Rectal smooth muscle tissue (tissue), 1 donor: ENCODE data around the gene PRR20C.
"Not testable (repeated sequence)": the region's sequence is repeated elsewhere in the genome, so short reads cannot be mapped to it uniquely, and the experiment has no call there.

Experiments
- H3K27ac ChIP-seq: one replicate; pipeline ENCODE4 v1.7.0; 2013; ENCODE audit warnings: low read depth, low read length, inconsistent platforms
- H3K27me3 ChIP-seq: one replicate; pipeline ENCODE4 v1.7.0; 2013; ENCODE audit warnings: low read length; ENCODE audit not compliant: control insufficient read depth, insufficient read depth
- H3K36me3 ChIP-seq: one replicate; pipeline ENCODE4 v1.7.0; 2013; ENCODE audit warnings: low read length; ENCODE audit not compliant: control insufficient read depth, insufficient read depth
- H3K4me1 ChIP-seq: one replicate; pipeline ENCODE4 v1.7.0; 2013; ENCODE audit warnings: low read length; ENCODE audit not compliant: control insufficient read depth, insufficient read depth
- H3K4me3 ChIP-seq: one replicate; pipeline ENCODE4 v1.7.0; 2013; ENCODE audit warnings: low read length
- H3K9ac ChIP-seq: one replicate; pipeline ENCODE4 v1.7.0; 2013; ENCODE audit warnings: low read length

Gene PRR20C

DNA sequence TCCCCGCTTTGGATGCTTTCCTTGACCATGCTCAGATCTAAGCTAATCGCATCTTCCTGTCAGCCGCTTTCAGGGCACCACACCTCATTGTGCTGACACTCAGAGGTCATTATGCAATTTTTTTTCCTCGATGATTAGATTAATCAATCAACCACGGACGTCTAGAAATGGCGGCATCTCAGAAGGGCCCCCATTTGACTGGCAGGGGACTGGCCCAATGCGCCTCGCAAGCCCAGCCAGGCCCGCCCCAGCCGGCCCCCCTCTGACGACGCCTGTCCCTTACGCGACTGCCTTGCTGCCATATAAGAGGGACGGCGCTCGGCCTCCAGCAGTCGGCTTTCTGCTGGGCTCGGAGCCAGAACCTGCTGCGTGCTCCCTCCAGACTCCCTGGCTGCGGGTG lies at the start of gene PRR20C:
Gene PRR20C (plus strand): TSS at position 301 of the 400 bp plus-strand sequence. CDS start 387 bp downstream, outside the sequence.
- H3K27ac ChIP-seq, H3K9ac ChIP-seq, H3K27me3 ChIP-seq, H3K4me1 ChIP-seq, H3K36me3 ChIP-seq, H3K4me3 ChIP-seq: not testable (repeated sequence)

- Histone ChIP-seq H3K27me3 (no peaks in the 10 kb centered on the region), H3K36me3 (no peaks in the 10 kb centered on the region), H3K9ac (no peak overlapping the region), H3K27ac (no peak overlapping the region), H3K4me3 (no peak overlapping the region), H3K4me1 (no peaks in the 10 kb centered on the region)
These were observed 38.9 kb upstream of the PRR20C start for GRCh38 chr13:57114945-57115344.

- H3K9ac ChIP-seq = no peak overlapping the region
- H3K4me1 ChIP-seq = no peaks in the 10 kb centered on the region
- H3K27ac ChIP-seq = no peak overlapping the region
- H3K27me3 ChIP-seq = no peaks in the 10 kb centered on the region
- no peak overlapping the region for H3K4me3 ChIP-seq
- no peaks in the 10 kb centered on the region for H3K36me3 ChIP-seq
These were observed 30.2 kb upstream of the PRR20C start for GRCh38 chr13:57123681-57124080.

GRCh38 chr13:57128909-57129308 lies 25.0 kb upstream of the PRR20C start:
- Histone ChIP-seq H3K4me3 (no peak overlapping the region), H3K9ac (no peak overlapping the region), H3K27ac (no peak overlapping the region), H3K4me1 (no peaks in the 10 kb centered on the region), H3K27me3 (no peaks in the 10 kb centered on the region), H3K36me3 (no peaks in the 10 kb centered on the region)

DNA sequence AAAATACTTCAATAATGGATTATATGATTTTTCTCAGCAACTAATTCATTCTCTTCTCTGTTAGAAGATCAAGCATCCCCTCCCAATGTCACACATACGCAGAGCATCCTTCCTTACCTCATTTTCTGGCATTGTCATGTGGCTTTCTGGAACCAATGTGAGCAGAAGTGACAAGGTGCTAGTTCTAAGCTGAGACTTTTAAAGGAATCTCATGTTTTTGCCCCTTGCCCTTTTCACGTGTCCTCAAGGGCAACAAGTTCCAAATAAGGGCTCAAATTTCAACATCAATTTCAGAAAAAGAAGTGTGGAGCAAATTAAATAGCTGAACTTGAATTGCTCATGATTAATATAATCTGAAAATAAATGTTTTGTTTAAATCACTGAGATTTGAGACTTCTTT lies 17.8 kb upstream of the PRR20C start:
- no peaks in the 10 kb centered on the region for H3K4me1 ChIP-seq
- H3K36me3 ChIP-seq = no peaks in the 10 kb centered on the region
- H3K27me3 ChIP-seq = no peaks in the 10 kb centered on the region
- no peak overlapping the region for H3K4me3 ChIP-seq
- no peak overlapping the region for H3K27ac ChIP-seq
- H3K9ac ChIP-seq = no peak overlapping the region

DNA sequence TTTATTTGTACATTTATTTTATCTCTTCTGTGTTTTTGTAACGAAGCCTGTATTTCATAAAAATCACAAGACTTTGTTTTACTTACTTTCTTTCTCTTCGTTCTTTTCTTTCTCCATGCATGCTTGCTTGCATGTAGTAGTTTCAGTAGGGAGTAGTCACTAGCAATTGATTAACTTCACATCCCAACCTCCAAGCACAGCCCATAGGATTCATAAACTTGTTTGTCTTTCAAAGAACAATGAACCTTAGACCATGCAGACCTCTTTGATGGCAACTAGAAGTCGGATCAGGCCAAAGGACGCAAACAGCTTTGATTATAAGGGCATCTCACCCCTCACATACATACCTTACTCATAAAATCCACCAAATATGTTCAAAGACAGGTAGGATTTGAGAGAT lies 16.3 kb upstream of the PRR20C start:
- no peaks in the 10 kb centered on the region for H3K36me3 ChIP-seq
- no peaks in the 10 kb centered on the region for H3K4me1 ChIP-seq
- H3K27ac ChIP-seq = no peak overlapping the region
- H3K9ac ChIP-seq = no peak overlapping the region
- H3K4me3 ChIP-seq = no peak overlapping the region
- H3K27me3 ChIP-seq = no peaks in the 10 kb centered on the region

GRCh38 chr13:57138988-57139387 lies 14.9 kb upstream of the PRR20C start:
- Histone ChIP-seq H3K27ac (no peak overlapping the region), H3K36me3 (no peaks in the 10 kb centered on the region), H3K4me3 (no peak overlapping the region), H3K9ac (no peak overlapping the region), H3K4me1 (no peaks in the 10 kb centered on the region), H3K27me3 (no peaks in the 10 kb centered on the region)

- not testable (repeated sequence) for H3K27me3 ChIP-seq, H3K9ac ChIP-seq, H3K27ac ChIP-seq, H3K36me3 ChIP-seq, H3K4me1 ChIP-seq, H3K4me3 ChIP-seq
These were observed 14.1 kb upstream of the PRR20C start for GRCh38 chr13:57139781-57140180.

DNA sequence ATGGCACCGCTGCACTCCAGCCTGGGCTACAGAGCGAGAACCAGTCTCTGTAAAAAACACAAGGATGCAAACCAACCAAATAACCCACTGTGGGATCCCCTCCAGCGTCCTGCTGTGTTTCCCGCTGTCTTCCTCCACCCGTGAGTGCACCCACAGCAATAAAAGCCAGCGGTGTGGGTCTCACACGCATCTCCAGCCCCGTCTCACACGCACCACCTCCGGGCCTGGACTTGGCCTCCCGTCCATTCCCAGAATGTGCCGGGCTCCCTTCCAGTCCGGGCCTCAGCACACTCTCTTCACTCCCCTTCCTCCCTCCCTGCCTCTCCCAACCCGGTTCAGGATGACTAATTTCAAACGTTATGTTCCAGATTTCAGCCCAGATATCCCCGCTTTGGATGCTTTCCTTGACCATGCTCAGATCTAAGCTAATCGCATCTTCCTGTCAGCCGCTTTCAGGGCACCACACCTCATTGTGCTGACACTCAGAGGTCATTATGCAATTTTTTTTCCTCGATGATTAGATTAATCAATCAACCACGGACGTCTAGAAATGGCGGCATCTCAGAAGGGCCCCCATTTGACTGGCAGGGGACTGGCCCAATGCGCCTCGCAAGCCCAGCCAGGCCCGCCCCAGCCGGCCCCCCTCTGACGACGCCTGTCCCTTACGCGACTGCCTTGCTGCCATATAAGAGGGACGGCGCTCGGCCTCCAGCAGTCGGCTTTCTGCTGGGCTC lies 13.5 kb upstream of the PRR20C start, which contains the start of gene PRR20A:
Gene PRR20A (plus strand): TSS at position 684 of the 734 bp plus-strand sequence. CDS start 387 bp downstream, outside the sequence.
- H3K4me1 ChIP-seq, H3K36me3 ChIP-seq: not testable (repeated sequence)

GRCh38 chr13:57147188-57147587 lies 6.7 kb upstream of the PRR20C start, which contains the start of gene PRR20B:
TSS of gene PRR20B (plus strand) at chr13:57147488. CDS start at chr13:57147875, 387 bp downstream.
- H3K27ac ChIP-seq, H3K9ac ChIP-seq, H3K4me3 ChIP-seq, H3K36me3 ChIP-seq, H3K4me1 ChIP-seq, H3K27me3 ChIP-seq: not testable (repeated sequence)

More for the DNA sequence above, 13.5 kb upstream of the PRR20C start, which contains the start of gene PRR20A:
- H3K9ac ChIP-seq, H3K4me3 ChIP-seq, H3K27me3 ChIP-seq, H3K27ac ChIP-seq: not testable (repeated sequence)

GRCh38 chr13:57148106-57148505 lies 5.8 kb upstream of the PRR20C start:
- not testable (repeated sequence) for H3K4me1 ChIP-seq, H3K36me3 ChIP-seq, H3K9ac ChIP-seq

GRCh38 chr13:57160332-57160731 lies 6.5 kb downstream of the PRR20C start, which contains the start of gene PRR20D:
TSS of gene PRR20D (plus strand) at chr13:57160632. CDS start at chr13:57161019, 387 bp downstream.
- not testable (repeated sequence) for H3K27ac ChIP-seq, H3K9ac ChIP-seq, H3K36me3 ChIP-seq, H3K4me3 ChIP-seq, H3K4me1 ChIP-seq, H3K27me3 ChIP-seq

More at GRCh38 chr13:57148106-57148505, 5.8 kb upstream of the PRR20C start:
- H3K4me3 ChIP-seq, H3K27ac ChIP-seq, H3K27me3 ChIP-seq: not testable (repeated sequence)

- not testable (repeated sequence) for H3K36me3 ChIP-seq, H3K9ac ChIP-seq, H3K27me3 ChIP-seq, H3K27ac ChIP-seq, H3K4me1 ChIP-seq, H3K4me3 ChIP-seq
These were observed 13.0 kb downstream of the PRR20C start, which contains the start of gene PRR20E for GRCh38 chr13:57166897-57167296. TSS of gene PRR20E (plus strand) at chr13:57167197. CDS start at chr13:57167584, 387 bp downstream.
